ENCODE results near the gene CCDC158.

The CCDC158 gene

DNA sequence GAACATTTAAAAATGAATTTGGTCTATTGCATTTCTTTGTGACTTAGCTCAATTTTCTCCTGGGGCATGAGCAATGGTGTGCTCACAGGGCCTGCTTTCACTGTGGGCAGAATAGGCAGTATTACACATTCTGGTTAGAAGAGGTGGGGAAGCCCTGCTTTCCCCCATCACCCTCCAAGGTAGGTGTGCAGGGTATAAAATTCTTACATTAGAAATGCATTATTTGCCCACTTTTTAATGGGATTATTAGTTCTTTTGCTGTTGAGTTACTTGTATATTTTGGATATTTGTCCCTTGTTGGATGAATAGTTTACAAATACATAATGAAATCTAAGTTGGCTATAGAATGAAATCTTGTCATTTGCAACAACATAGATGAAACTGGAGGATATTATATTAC lies 122.7 kb downstream of the CCDC158 start:
- Histone ChIP-seq H2BK15ac (ENCODE audit: low read length) (no peak overlapping the region), H3K9me3 (replicated peaks in 1 of 2; ENCODE audit: control insufficient read depth in 2 of 2, insufficient read depth in 1 of 2, low read depth in 1 of 2, low read length in 2 of 2) (peaks cover 0 to 7% of the 10 kb centered on the region in 2 donors), H2BK12ac (ENCODE audit: low read length) (no peak overlapping the region), H3K36me3 (replicated peaks in 1 of 2; ENCODE audit: control insufficient read depth in 2 of 2, insufficient read depth in 2 of 2, low read length in 2 of 2) (no peaks in the 10 kb centered on the region), H2AFZ (ENCODE audit: low read length) (no peak overlapping the region), H2AK5ac (ENCODE audit: low read depth, low read length) (no peak overlapping the region), H2BK120ac (ENCODE audit: low read depth, low read length) (no peak overlapping the region), H4K8ac (ENCODE audit: low read depth, low read length) (no peak overlapping the region), H3K4me3 (ENCODE audit: low read length in 2 of 2) (no peak overlapping the region), H3K23ac (ENCODE audit: low read depth, low read length, poor library complexity) (no peak overlapping the region), H3K27ac (replicated peaks; ENCODE audit: low read length) (no peak overlapping the region), H3K4ac (ENCODE audit: low read length) (no peak overlapping the region), H3K79me1 (ENCODE audit: low read depth, low read length) (no peaks in the 10 kb centered on the region), H4K91ac (ENCODE audit: low read depth, low read length, poor library complexity) (no peak overlapping the region), H2BK5ac (ENCODE audit: low read length) (no peak overlapping the region), H3K27me3 (ENCODE audit: control insufficient read depth in 3 of 3, insufficient read depth in 3 of 3, low read depth in 1 of 3, low read length in 3 of 3) (peaks cover 0 to 4% (median 0%) of the 10 kb centered on the region in 3 experiments), H3K9ac (ENCODE audit: low read depth, low read length, poor library complexity) (no peak overlapping the region), H3K14ac (ENCODE audit: low read length) (no peak overlapping the region), H3K4me2 (ENCODE audit: insufficient read depth, low read length, poor library complexity, severe bottlenecking) (no peak overlapping the region), H3K18ac (ENCODE audit: low read length) (no peak overlapping the region), H3K4me1 (ENCODE audit: control insufficient read depth in 2 of 2, insufficient read depth in 1 of 2, low read depth in 1 of 2, low read length in 2 of 2) (no peaks in the 10 kb centered on the region)
- DNase-seq (ENCODE audit: low spot score), result no peak

DNA sequence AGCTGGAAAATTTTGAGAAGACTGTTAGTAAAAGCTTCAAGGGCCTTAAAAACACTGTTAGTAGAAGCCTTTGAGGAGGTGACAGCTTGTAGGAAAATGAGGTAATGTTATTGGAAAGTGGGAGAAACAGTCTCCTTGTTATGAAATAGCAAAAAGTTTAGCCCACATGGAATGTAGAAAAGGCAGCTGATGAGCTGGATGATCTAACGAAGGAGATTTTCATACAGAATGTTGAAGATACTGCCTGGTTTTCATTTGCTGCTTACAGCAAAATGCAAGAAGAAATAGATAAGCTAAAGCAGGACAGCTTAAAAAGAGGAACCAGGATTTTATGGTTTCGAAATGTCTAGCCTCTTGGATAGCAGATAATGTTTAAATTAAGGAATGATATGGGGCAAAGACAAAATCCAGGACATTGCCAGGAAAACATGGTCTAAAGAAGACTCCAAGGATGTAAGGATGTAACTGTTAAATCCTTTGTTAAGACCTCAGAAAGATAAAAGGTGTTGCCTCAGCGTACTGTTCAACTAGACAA lies 124.6 kb downstream of the CCDC158 start:
- Histone ChIP-seq H3K27ac (replicated peaks; ENCODE audit: low read length) (no peak overlapping the region), H4K8ac (ENCODE audit: low read depth, low read length) (no peak overlapping the region), H3K18ac (ENCODE audit: low read length) (no peak overlapping the region), H3K9me3 (replicated peaks in 1 of 2; ENCODE audit: control insufficient read depth in 2 of 2, insufficient read depth in 1 of 2, low read depth in 1 of 2, low read length in 2 of 2) (peaks cover 0 to 7% of the 10 kb centered on the region in 2 donors), H3K4ac (ENCODE audit: low read length) (no peak overlapping the region), H3K9ac (ENCODE audit: low read depth, low read length, poor library complexity) (no peak overlapping the region), H3K79me1 (ENCODE audit: low read depth, low read length) (no peaks in the 10 kb centered on the region), H3K27me3 (ENCODE audit: control insufficient read depth in 3 of 3, insufficient read depth in 3 of 3, low read depth in 1 of 3, low read length in 3 of 3) (no peaks in the 10 kb centered on the region), H2BK5ac (ENCODE audit: low read length) (no peak overlapping the region), H2BK15ac (ENCODE audit: low read length) (no peak overlapping the region), H3K4me1 (ENCODE audit: control insufficient read depth in 2 of 2, insufficient read depth in 1 of 2, low read depth in 1 of 2, low read length in 2 of 2) (no peaks in the 10 kb centered on the region), H2AK5ac (ENCODE audit: low read depth, low read length) (no peak overlapping the region), H3K36me3 (replicated peaks in 1 of 2; ENCODE audit: control insufficient read depth in 2 of 2, insufficient read depth in 2 of 2, low read length in 2 of 2) (no peaks in the 10 kb centered on the region), H2BK120ac (ENCODE audit: low read depth, low read length) (no peak overlapping the region), H3K14ac (ENCODE audit: low read length) (no peak overlapping the region), H4K91ac (ENCODE audit: low read depth, low read length, poor library complexity) (no peak overlapping the region), H2AFZ (ENCODE audit: low read length) (no peak overlapping the region), H3K4me3 (ENCODE audit: low read length in 2 of 2) (no peak overlapping the region), H3K23ac (ENCODE audit: low read depth, low read length, poor library complexity) (no peak overlapping the region), H3K4me2 (ENCODE audit: insufficient read depth, low read length, poor library complexity, severe bottlenecking) (no peak overlapping the region), H2BK12ac (ENCODE audit: low read length) (no peak overlapping the region)
- no CpG with 5 or more reads among the region's 3 CpGs for WGBS, 2 donors (ENCODE audit: extremely low coverage in 2 of 2, insufficient read length in 2 of 2, insufficient replicate concordance in 1 of 2)
- no peak for DNase-seq (ENCODE audit: low spot score)

DNA sequence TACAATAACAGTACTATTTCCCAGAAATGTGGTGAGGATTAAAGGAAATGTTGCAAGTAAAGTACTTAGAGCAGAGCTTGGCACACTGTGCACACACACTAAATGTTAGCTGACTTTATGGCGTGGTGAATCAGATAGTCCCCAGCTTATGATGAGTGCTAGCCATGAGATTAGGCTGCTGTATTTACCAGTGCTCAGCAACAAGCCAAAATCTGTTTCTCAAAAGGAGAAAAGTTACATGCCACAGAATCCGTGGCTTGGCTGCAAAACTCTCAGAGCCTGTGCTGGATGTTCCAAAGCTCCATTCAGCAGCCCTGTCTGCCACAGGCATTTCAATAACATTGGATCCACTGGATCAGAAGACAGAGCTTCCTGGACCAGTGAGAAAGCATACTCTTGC lies 127.2 kb downstream of the CCDC158 start:
- Histone ChIP-seq H2BK15ac (ENCODE audit: low read length) (no peak overlapping the region), H3K14ac (ENCODE audit: low read length) (no peak overlapping the region), H3K4me1 (ENCODE audit: control insufficient read depth in 2 of 2, insufficient read depth in 1 of 2, low read depth in 1 of 2, low read length in 2 of 2) (no peaks in the 10 kb centered on the region), H3K79me1 (ENCODE audit: low read depth, low read length) (no peaks in the 10 kb centered on the region), H2BK5ac (ENCODE audit: low read length) (no peak overlapping the region), H4K8ac (ENCODE audit: low read depth, low read length) (no peak overlapping the region), H3K23ac (ENCODE audit: low read depth, low read length, poor library complexity) (no peak overlapping the region), H2BK120ac (ENCODE audit: low read depth, low read length) (no peak overlapping the region), H2AFZ (ENCODE audit: low read length) (no peak overlapping the region), H3K27ac (replicated peaks; ENCODE audit: low read length) (no peak overlapping the region), H3K9me3 (replicated peaks in 1 of 2; ENCODE audit: control insufficient read depth in 2 of 2, insufficient read depth in 1 of 2, low read depth in 1 of 2, low read length in 2 of 2) (peaks cover 2 to 7% of the 10 kb centered on the region in 2 donors), H3K4ac (ENCODE audit: low read length) (no peak overlapping the region), H3K4me2 (ENCODE audit: insufficient read depth, low read length, poor library complexity, severe bottlenecking) (no peak overlapping the region), H3K27me3 (ENCODE audit: control insufficient read depth in 3 of 3, insufficient read depth in 3 of 3, low read depth in 1 of 3, low read length in 3 of 3) (no peaks in the 10 kb centered on the region), H3K9ac (ENCODE audit: low read depth, low read length, poor library complexity) (no peak overlapping the region), H3K36me3 (replicated peaks in 1 of 2; ENCODE audit: control insufficient read depth in 2 of 2, insufficient read depth in 2 of 2, low read length in 2 of 2) (no peaks in the 10 kb centered on the region), H4K91ac (ENCODE audit: low read depth, low read length, poor library complexity) (no peak overlapping the region), H2BK12ac (ENCODE audit: low read length) (no peak overlapping the region), H3K4me3 (ENCODE audit: low read length in 2 of 2) (no peak overlapping the region), H3K18ac (ENCODE audit: low read length) (no peak overlapping the region), H2AK5ac (ENCODE audit: low read depth, low read length) (no peak overlapping the region)
- no CpG with 5 or more reads among the region's 2 CpGs for WGBS, 2 donors (ENCODE audit: extremely low coverage in 2 of 2, insufficient read length in 2 of 2, insufficient replicate concordance in 1 of 2)
- DNase-seq (ENCODE audit: low spot score), result no peak

DNA sequence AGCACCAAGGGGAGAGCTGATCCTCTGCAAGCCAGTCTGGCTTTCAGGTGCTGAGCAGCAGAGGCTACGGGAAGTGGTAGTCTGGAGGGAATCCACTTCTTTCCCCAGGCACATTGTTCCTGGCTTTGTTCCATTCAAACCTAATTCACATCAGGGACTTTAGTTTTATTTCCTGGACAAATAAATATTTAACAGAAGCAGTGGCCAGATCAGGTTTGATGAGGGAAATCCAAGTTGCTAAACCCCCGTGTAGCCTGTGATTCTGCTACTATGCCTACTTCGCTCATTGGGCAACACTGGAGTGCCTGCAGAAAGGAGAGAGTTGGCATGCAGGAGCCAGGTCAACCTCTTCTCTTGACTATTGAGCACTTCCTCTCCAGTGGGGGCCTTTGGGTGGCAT lies 128.2 kb downstream of the CCDC158 start:
- no peak overlapping the region for H4K91ac ChIP-seq (ENCODE audit: low read depth, low read length, poor library complexity)
- H3K18ac ChIP-seq (ENCODE audit: low read length), result no peak overlapping the region
- no CpG with 5 or more reads among the region's 3 CpGs for WGBS, 2 donors (ENCODE audit: extremely low coverage in 2 of 2, insufficient read length in 2 of 2, insufficient replicate concordance in 1 of 2)
- H3K4me1 ChIP-seq (ENCODE audit: control insufficient read depth in 2 of 2, insufficient read depth in 1 of 2, low read depth in 1 of 2, low read length in 2 of 2), result no peaks in the 10 kb centered on the region
- no peak overlapping the region for H3K14ac ChIP-seq (ENCODE audit: low read length)
- H3K9me3 ChIP-seq (replicated peaks in 1 of 2; ENCODE audit: control insufficient read depth in 2 of 2, insufficient read depth in 1 of 2, low read depth in 1 of 2, low read length in 2 of 2), result peaks cover under 1 to 2% of the 10 kb centered on the region in 2 donors
- H3K4me2 ChIP-seq (ENCODE audit: insufficient read depth, low read length, poor library complexity, severe bottlenecking), result no peak overlapping the region
- H2BK12ac ChIP-seq (ENCODE audit: low read length), result no peak overlapping the region
- no peak overlapping the region for H2BK5ac ChIP-seq (ENCODE audit: low read length)
- no peak overlapping the region for H3K4ac ChIP-seq (ENCODE audit: low read length)
- no peak overlapping the region for H3K4me3 ChIP-seq (ENCODE audit: low read length in 2 of 2)
- H3K79me1 ChIP-seq (ENCODE audit: low read depth, low read length), result no peaks in the 10 kb centered on the region
- no peak overlapping the region for H3K27ac ChIP-seq (replicated peaks; ENCODE audit: low read length)
- H3K36me3 ChIP-seq (replicated peaks in 1 of 2; ENCODE audit: control insufficient read depth in 2 of 2, insufficient read depth in 2 of 2, low read length in 2 of 2), result no peaks in the 10 kb centered on the region
- H3K27me3 ChIP-seq (ENCODE audit: control insufficient read depth in 3 of 3, insufficient read depth in 3 of 3, low read depth in 1 of 3, low read length in 3 of 3), result no peaks in the 10 kb centered on the region
- H2AFZ ChIP-seq (ENCODE audit: low read length), result no peak overlapping the region
- H2BK120ac ChIP-seq (ENCODE audit: low read depth, low read length), result no peak overlapping the region
- H3K9ac ChIP-seq (ENCODE audit: low read depth, low read length, poor library complexity), result no peak overlapping the region
- H2BK15ac ChIP-seq (ENCODE audit: low read length), result no peak overlapping the region
- DNase-seq (ENCODE audit: low spot score), result no peak
- no peak overlapping the region for H4K8ac ChIP-seq (ENCODE audit: low read depth, low read length)
- H2AK5ac ChIP-seq (ENCODE audit: low read depth, low read length), result no peak overlapping the region
- no peak overlapping the region for H3K23ac ChIP-seq (ENCODE audit: low read depth, low read length, poor library complexity)
